Gastrocnemius medialis (tissue), 4 donors: ENCODE measurements around the gene ILKAP. TPM values are rescaled to one million over a fixed set of nuclear protein-coding genes. Genes with fewer than 3 reads are reported as not detected.

Experiments
- ATAC-seq, 2 donors: fragments of 150-250 bp; one replicate each; pipeline ENCODE4 v1.9.1; 2016
- DNase-seq, 2 donors: peaks; one replicate each; pipeline ENCODE4 v3.0.0-alpha.2; 2019
- H3K27ac ChIP-seq, 4 donors: fragments of 200-600 bp; sonication (generic); 1 replicate in 1 of 4; 2 replicates in 3 of 4; pipeline ENCODE4 v1.5.1; 2016 to 2018; ENCODE audit warnings: mild to moderate bottlenecking in 2 of 4, moderate library complexity in 1 of 4
- H3K27me3 ChIP-seq, 3 donors: fragments of 200-600 bp; sonication (generic) in 2 of 3; 1 replicate in 1 of 3; 2 replicates in 2 of 3; pipeline versions ENCODE4 v1.5.1 to v1.6.0; 2016 to 2019; ENCODE audit warnings: mild to moderate bottlenecking in 1 of 3, moderate library complexity in 1 of 3
- H3K36me3 ChIP-seq, 2 donors: fragments of 200-600 bp; sonication (generic) in 1 of 2; one replicate each; pipeline ENCODE4 v1.5.1; 2017 to 2018
- H3K4me1 ChIP-seq, 2 donors: fragments of 200-600 bp; sonication (generic) in 1 of 2; one replicate each; pipeline ENCODE4 v1.5.1; 2016 to 2017; ENCODE audit warnings: mild to moderate bottlenecking in 2 of 2
- H3K4me3 ChIP-seq, 4 donors: fragments of 200-600 bp; sonication (generic) in 3 of 4; 1 replicate in 1 of 4; 2 replicates in 3 of 4; pipeline ENCODE4 v1.5.1; 2016 to 2019; ENCODE audit warnings: mild to moderate bottlenecking in 2 of 4
- H3K9me3 ChIP-seq, 3 donors: fragments of 200-600 bp; sonication (generic) in 2 of 3; 1 replicate in 1 of 3; 2 replicates in 2 of 3; pipeline ENCODE4 v1.5.1; 2016 to 2019
- POLR2A ChIP-seq, 2 donors: fragments of 450-650 bp; IDR thresholded peaks; one replicate each; pipeline ENCODE4 v1.6.1; 2017; ENCODE audit warnings: antibody characterized with exemption in 2 of 2, mild to moderate bottlenecking in 2 of 2, moderate library complexity in 2 of 2
- in situ Hi-C, 4 donors: fragments of 200-750 bp; cut with MboI; loops; one replicate each; pipeline versions ENCODE4 v1.15.0 to v1.8.0; 2017; ENCODE audit warnings: low sequenced_read_pairs in 4 of 4
- intact Hi-C: fragments of 100-400 bp; cut with DNase I; formaldehyde crosslinking; loops from one replicate; pipeline ENCODE4 v1.15.1; 2023; ENCODE audit warnings: low total_unique reads
- total RNA-seq, 4 donors: library from RNA; depleted of rRNA; stranded (reverse); fragments of >200 nt; gene quantifications; one replicate each; pipeline versions ENCODE4 v1.1.0 to v1.2.3, GENCODE V29; 2016
- TF ChIP-seq, protein P1 (sequence below), 5 experiments: fragments of 450-650 bp in 3 of 5; fragments of 200-600 bp in 2 of 5; sonication (generic) in 2 of 5; IDR thresholded peaks in 4 of 5; conservative IDR thresholded peaks in 1 of 5; 1 replicate in 4 of 5; 2 replicates in 1 of 5; pipeline ENCODE4 v1.5.1; 2016 to 2019; ENCODE audit warnings: antibody characterized with exemption in 5 of 5, mild to moderate bottlenecking in 3 of 5, moderate library complexity in 3 of 5

ILKAP gene
- total RNA-seq, 4 donors from 2014 or later: 16.6 to 30.1 (median 23.3) TPM

DNA sequence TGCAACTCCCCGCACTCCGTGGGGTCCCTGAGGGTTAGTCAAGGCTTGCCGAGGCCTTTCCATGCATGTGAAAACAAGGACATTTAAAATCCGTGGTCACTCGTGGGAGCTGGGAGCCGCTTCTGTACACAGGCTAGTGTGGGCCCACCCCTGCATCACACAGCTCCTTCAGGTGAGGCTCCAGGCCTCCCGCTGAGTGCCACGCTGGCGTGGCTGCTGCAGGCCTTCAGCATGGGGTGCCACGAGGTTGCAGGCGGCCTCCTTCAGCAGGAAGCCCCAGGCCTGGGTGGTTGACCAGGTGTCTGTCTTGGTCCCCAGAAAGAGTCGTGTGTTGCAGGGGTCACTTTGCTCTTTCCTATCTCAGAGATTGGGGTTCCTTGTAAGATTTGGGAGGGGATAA lies 58.4 kb downstream of the ILKAP start:
- in situ Hi-C loops: no loop called here
- peaks cover 0 to 38% of the 10 kb centered on the region in 2 donors for H3K36me3 ChIP-seq
- intact Hi-C loops: no loop called here

DNA sequence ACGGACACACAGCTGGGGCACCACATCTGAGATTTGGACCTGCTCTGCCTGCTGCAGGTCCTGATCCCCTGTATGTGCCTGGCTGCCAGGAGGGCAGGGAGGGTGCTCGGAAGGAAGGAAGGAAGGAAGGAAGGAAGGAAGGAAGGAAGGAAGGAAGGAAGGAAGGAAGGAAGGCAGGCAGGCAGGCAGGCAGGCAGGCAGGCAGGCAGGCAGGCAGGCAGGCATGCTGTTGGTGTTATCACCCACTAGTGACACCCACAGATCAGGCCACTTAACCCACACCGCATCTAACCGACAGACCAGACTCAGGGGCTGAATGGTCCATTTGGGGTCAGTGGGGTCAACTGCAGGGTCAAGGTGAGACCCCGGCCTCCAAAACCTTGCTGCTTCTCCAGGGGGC lies 59.2 kb downstream of the ILKAP start:
- Histone ChIP-seq H3K4me3 (peak overlapping the region in 2 of 4 donors; percentile 24 to 89), H3K27ac (peak overlapping the region; percentile 91 to 100 (median 98)), H3K9me3 (no peaks in the 10 kb centered on the region), H3K4me1 (peaks cover 35 to 49% of the 10 kb centered on the region in 2 donors), H3K27me3 (no peaks in the 10 kb centered on the region), H3K36me3 (peaks cover 0 to 38% of the 10 kb centered on the region in 2 donors)
- TF ChIP-seq, protein P1, sequence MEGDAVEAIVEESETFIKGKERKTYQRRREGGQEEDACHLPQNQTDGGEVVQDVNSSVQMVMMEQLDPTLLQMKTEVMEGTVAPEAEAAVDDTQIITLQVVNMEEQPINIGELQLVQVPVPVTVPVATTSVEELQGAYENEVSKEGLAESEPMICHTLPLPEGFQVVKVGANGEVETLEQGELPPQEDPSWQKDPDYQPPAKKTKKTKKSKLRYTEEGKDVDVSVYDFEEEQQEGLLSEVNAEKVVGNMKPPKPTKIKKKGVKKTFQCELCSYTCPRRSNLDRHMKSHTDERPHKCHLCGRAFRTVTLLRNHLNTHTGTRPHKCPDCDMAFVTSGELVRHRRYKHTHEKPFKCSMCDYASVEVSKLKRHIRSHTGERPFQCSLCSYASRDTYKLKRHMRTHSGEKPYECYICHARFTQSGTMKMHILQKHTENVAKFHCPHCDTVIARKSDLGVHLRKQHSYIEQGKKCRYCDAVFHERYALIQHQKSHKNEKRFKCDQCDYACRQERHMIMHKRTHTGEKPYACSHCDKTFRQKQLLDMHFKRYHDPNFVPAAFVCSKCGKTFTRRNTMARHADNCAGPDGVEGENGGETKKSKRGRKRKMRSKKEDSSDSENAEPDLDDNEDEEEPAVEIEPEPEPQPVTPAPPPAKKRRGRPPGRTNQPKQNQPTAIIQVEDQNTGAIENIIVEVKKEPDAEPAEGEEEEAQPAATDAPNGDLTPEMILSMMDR (IDR thresholded peaks at IDR 0.05 in 4 of 5, conservative IDR thresholded peaks at IDR 0.05 in 1 of 5): no peak
- in situ Hi-C loops: no loop called here
- intact Hi-C loops: no loop called here
- ATAC-seq (no peak), DNase-seq (no peak)

More for the DNA sequence above, 58.4 kb downstream of the ILKAP start:
- ATAC-seq (no peak), DNase-seq (no peak)
- no peaks in the 10 kb centered on the region for H3K27me3 ChIP-seq
- no peaks in the 10 kb centered on the region for H3K9me3 ChIP-seq
- H3K4me1 ChIP-seq: peaks cover 34 to 47% of the 10 kb centered on the region in 2 donors
- peak overlapping the region; percentile 91 to 100 (median 98) for H3K27ac ChIP-seq
- H3K4me3 ChIP-seq: no peak overlapping the region
- TF ChIP-seq, protein P1 (IDR thresholded peaks at IDR 0.05 in 4 of 5, conservative IDR thresholded peaks at IDR 0.05 in 1 of 5): no peak
- TF ChIP-seq POLR2A (IDR thresholded peaks at IDR 0.05): no peak

DNA sequence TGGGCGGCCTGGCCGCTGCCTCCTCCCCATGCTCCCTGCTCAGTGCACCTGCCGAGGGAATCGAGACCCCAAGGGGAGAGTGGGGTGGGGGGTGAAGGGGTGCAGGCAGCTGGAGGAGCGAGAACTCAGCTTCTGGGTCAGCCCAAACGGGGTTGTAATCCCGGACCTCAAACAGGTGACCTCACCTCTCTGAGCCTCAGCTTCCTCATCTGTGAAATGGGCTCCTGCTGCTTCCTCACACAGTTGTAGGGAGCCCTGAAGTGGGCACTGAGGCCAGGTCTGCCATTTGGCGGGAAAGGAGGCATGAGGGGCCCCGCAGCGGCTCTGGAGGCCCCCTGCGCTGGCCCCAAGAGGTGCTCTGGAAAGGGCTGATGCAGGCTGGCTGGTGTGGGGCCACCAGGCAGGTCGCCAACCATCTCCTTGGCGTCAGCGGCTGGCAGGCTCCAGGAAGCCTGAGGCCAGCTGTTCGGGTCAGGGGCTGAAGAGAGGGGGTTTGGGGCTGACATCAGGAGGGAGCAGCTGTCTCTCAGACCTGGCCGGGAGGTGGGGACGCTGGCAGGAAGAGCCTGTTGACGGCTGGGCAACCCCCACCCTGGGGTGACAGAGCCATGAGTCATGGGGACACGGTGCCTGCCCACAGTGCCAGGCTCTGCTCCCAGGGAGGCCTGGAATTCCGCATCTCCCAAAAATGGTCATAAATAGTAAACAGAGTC lies 60.1 kb downstream of the ILKAP start:
- ATAC-seq: peak; percentile 53 to 69
- intact Hi-C loops (loop anchor here (2.0 kb wide), 1 partner anchor 145 kb away; the partner anchor contains the start of gene PER2), in situ Hi-C loops (no loop called here)
- peaks cover 41 to 43% of the 10 kb centered on the region in 2 donors for H3K4me1 ChIP-seq
- H3K9me3 ChIP-seq: no peaks in the 10 kb centered on the region
- H3K4me3 ChIP-seq: peak overlapping the region; percentile 39 to 89 (median 68)
- H3K36me3 ChIP-seq: peaks cover 0 to 38% of the 10 kb centered on the region in 2 donors
- peak; percentile 94 to 97 for DNase-seq
- peak overlapping the region; percentile 91 to 100 (median 98) for H3K27ac ChIP-seq
- peak; percentile 54 to 60 for TF ChIP-seq POLR2A (IDR thresholded peaks at IDR 0.05)
- TF ChIP-seq, protein P1 (IDR thresholded peaks at IDR 0.05 in 4 of 5, conservative IDR thresholded peaks at IDR 0.05 in 1 of 5): no peak
- H3K27me3 ChIP-seq: no peaks in the 10 kb centered on the region

DNA sequence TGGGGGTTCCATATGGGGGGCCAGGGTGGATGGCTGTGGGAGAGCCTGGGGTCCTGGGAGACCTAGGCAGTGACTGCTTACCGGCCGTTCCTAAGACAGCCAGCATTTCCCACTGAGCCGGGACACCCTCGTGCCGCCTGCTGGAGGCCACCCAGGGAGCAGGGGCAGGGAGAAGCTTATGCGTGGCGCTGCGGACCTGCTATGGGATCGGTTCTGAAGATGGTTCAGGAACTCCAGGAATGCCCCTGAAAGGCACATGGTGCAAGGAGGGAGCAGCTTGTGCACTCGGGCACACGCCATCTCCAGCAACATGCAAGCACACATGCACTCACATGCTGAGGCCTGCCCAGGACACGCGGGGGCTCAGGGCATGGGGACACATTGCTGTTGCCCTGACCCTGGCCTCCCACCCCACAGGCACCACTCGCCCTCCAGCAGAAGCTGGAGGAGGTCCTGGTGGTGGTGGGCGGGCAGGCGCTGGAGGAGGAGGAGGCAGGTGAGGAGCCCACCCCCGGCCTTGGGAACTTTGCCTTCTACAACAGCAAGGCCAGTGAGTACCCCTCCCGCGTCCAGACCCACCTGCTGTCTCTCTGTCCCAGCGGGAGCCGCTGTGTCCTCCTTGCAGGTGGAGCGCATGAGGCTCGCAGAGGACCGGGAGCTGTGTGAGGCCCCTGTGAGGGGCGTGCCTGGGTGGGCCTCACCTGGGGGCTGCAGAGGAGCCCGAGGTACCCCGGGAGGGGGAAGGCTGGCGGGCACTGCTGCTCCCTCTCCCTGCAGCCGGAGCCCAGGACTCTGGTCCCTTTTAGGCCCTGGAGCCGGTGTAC lies 60.9 kb downstream of the ILKAP start:
- ATAC-seq (peak; percentile 7 to 9), DNase-seq (peak; percentile 45 to 71)
- peak in 1 of 2 donors; percentile 39 for TF ChIP-seq POLR2A (IDR thresholded peaks at IDR 0.05)
- TF ChIP-seq, protein P1 (IDR thresholded peaks at IDR 0.05 in 4 of 5, conservative IDR thresholded peaks at IDR 0.05 in 1 of 5): no peak
- Histone ChIP-seq H3K36me3 (peaks cover 0 to 34% of the 10 kb centered on the region in 2 donors), H3K9me3 (no peaks in the 10 kb centered on the region), H3K27ac (peak overlapping the region; percentile 91 to 100 (median 98)), H3K27me3 (no peaks in the 10 kb centered on the region), H3K4me3 (peak overlapping the region; percentile 39 to 89 (median 68)), H3K4me1 (peaks cover 49 to 50% of the 10 kb centered on the region in 2 donors)
- intact Hi-C loops: loop anchor here (2.0 kb wide), 1 partner anchor 146 kb away; the partner anchor contains the start of gene PER2
- in situ Hi-C loops: no loop called here
